ENCODE measurements around the gene RHBDF2.
A peak's percentile ranks its signal among the peaks of the same experiment; 100 is the strongest.
"Not testable (repeated sequence)": the region's sequence is repeated elsewhere in the genome, so short reads cannot be mapped to it uniquely, and the experiment has no call there.

Gene RHBDF2

DNA sequence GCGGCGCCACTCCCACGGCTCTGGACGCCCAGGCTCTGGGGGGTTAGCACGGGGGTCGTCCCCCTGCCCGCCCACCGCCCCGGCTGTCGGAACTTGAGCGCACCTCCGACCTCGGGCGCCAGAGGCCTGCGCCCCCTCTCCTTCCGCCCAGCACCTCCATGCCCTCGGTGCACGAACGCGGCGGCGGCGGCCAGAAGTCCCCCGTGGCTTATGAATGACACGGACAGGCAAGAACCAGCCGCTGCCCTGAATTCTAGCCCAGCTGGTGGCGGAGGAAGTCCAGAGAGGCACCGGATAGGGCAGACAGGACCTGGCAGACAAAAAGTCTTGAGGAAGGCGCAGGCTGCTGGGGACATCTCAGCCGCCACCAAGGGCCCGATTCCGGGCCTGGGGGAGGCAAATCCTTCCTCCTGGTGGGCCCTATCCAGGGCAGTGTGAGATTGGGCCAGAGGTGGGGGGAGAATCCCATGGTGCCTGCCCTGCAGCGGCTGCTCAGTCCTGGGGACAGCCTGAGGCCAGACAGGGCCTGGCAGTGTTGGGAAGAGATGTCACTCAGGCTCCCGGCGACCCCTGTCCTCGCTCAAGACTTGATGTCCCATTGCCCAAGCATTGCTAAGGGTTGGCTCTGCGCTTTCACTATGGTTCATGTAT lies 37.2 kb upstream of the RHBDF2 start:
- DNase-seq = no peak

DNA sequence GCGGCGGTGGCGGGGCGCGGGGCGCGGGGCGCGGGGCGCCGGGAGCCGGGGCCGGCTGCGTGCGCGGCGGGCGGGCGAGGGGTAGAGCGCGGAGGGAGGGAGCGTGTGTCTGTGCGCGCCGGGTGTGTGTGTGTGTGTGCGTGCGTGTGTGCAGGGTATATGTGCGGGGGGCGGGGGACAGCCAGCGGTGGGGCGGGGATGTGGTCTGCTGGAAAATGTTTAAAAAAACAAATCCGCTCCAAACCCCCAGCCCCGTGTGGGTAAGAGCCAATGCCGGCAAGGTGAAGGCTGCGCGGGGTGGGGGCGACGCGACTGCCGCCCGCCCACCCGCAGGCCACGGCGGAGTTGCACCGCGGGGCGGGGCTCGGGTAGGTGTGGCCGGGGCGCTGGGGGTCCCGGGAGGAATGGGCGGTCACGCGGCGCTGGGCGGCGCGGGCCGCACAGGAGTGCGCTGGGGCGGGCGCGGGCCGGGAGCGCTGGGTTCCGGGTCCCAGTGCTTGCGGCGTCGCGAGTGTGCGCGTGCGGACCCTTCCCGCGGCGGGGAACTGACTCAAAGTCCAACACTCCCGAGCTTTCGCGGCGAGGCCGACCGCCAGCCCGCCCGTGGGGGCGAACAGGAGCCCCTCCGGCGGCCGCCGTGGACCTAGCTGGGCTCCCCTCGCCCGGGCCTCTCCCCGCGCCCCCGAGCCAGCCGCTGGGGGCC lies 36.5 kb upstream of the RHBDF2 start, which contains the start of gene CYGB:
TSS of gene CYGB (minus strand) at position 132 of the 703 bp plus-strand sequence. CDS start 167 bp downstream, outside the sequence.
- DNase-seq = no peak

DNA sequence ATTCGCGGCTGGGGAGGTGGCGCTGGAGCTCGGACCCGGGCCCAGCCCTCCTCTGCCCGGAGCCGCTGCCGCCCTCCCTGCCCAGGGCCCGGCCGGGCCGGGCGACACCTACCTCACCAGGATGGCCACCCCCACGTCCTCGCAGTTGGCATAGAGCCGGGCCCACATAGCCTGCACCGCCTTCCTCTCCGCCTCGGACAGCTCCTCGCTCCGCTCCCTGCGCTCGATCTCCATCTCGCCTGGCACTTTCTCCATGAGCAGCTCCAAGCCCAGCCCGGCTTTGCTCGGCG lies 36.0 kb upstream of the RHBDF2 start:
- no peak for DNase-seq

DNA sequence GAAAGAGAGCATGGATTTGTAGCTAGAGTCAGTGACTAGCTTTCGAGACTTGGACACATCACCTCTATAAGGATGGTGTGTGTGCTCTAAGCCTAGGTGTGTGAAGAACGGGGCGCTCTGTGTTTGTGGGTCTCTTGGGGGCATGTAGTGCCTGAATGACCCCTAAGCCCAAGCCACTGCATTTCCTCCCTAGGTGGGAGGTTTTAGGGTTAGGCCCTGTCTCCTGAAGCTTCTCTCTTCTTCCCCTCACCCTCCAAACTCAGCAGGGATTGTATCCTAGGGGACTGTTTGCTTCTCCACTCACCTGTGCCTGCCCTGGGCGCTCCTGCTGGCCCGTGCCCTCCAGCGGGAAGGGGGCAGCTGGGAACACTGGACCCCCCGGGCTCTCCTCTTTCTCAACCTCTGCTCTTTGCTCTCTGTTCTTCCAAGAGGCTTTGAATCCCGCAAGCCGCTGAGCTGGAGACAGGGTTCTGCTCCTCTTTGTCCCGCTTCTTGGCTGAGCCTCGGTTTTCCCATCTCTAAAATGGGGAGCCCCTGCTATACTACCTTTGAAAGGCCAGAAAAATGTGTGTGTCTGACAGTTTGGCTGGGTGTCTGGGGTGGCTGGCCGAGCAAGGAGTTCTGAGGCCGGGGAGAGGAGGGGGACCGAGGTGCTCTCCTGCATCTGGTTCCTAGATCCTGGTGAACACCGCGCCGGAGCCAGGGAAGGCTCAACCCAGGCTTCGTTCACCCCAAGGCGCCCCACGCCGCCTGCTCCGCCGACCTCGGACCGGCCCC lies 35.5 kb upstream of the RHBDF2 start:
- no peak for DNase-seq

DNA sequence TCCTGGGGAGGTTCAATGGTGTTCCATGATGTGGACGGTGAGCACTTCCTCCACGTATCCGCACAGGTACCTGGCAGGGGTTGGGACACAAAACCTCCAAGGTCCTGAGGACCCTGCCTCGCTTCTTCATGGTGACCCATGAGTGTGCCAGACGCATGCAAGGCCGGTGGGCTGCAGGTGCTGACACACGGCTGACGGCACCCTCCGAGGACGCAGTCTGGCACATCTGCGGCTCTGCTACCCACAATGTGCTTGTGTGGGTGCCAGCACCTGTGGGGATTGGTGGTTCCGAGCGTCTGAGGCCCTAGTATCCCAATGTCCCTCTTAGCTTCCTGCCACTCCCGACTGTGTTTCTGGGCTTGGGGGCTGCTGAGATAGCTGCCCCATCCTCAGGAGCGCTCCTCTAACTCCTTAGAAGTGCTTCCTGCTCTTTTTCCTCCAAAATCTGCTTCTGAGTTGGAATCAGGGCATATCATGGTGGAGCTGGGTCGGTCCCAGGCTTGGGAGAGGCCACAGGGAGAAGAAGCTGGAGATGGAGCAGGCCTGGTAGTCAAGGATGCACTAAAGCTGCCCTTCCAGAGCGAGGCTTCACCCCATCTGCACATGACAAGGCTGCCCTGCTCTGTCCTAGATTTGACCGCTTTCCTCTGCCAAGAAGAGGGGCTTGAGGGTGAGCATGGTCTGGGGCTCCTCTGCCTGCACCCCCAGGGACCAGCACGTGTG lies 34.7 kb upstream of the RHBDF2 start:
- no peak for DNase-seq

DNA sequence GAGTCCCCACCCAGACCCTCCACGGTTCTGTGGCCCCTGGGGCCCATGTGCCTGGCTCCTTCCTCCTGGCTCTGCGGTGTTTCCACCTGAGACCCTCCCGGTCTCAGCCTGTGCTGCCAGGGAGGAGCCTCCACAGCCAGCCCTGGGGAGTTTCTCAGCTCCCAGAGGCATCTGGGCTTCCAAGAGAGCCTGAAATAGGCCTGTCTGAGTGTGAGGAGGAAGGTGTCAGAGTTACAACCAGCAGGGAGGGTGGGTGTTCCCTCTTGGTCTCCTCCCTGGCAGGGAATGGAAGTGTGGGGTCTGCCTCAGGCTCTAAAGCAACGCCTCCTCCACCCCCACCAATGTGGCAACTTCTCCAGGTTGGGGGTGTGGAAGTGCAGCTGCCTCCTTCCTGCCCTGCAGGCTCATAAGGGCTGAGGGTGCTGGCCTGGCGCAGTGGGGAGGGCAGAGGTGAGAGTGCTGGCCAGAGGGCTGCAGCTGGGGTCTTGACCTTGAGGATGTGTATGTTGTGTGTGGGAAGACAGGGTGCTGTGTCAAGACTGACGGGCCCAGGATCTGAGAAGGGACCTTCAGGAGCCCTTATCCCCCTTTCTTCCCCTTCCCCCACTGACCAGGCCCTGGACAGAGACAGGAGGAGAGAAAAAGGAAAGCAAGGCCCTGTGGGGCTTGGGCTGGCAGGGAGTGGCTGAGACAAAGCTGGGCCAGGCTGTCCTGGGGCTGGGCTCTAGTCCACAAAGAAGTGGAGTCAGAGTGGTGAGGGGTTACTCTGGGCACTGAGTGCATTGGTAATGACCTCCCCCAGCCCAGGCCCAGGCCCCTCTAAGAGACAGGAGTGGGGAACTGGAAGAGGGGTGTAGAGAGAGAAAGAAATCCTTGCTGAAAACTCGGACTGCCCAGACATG lies 33.9 kb upstream of the RHBDF2 start:
- DNase-seq = no peak

DNA sequence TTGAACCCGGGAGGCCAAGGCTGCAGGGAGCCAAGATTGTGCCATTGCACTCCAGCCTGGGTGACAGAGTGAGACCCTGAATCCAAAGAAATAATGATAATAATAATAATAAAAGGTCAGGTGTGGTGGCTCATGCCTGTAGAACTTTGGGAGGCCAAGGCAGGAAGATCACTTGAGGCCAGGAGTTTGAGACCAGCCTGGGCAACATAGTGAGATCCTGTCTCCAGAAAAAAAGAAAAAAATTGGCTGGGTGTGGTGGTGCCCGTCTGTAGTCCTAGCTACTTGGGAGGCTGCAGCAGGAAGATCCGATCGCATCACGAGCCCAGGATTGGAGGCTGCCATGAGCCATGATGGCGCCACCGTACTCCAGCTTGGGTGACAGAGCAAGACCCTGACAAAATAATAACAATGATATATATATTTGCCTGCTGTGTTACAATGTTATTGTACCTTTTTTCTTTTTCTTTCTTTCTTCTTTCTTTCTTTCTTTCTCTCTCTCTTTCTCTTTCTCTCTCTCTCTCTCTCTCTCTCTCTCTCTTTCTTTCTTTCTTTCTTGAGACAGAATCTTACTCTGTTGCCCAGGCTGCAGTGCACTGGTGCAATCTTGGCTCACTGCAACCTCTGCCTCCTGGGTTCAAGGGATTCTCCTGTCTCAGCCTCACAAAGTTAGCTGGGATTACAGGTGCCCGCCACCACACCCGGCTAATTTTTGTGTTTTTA lies 32.6 kb upstream of the RHBDF2 start:
- DNase-seq = not testable (repeated sequence)

DNA sequence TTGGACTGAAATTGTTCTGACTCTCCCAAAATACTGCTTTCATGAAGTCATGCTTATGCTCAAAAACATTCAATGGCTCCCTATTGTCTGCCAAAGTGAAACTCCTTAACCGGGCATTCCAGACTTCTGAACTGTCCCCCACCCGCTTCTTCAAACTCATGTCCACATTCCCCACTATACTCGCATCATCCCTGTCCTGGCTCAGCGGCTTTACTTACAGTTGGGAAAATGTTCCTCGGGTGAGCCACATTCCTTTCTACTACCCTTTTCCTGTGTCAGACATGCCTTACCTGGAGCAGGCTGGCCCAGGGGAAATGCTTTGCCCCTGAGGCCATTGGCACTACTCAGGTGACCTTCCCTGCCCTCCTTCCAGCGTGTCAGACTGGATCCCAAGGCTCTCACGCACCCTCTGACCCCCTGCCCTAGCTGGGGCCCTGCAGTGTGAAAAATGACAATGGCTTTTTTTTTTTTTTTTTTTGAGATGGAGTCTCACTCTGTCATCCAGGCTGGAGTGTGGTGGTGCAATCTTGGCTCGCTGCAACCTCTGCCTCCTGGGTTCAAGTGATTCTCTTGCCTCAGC lies 30.9 kb upstream of the RHBDF2 start:
- no peak for DNase-seq

DNA sequence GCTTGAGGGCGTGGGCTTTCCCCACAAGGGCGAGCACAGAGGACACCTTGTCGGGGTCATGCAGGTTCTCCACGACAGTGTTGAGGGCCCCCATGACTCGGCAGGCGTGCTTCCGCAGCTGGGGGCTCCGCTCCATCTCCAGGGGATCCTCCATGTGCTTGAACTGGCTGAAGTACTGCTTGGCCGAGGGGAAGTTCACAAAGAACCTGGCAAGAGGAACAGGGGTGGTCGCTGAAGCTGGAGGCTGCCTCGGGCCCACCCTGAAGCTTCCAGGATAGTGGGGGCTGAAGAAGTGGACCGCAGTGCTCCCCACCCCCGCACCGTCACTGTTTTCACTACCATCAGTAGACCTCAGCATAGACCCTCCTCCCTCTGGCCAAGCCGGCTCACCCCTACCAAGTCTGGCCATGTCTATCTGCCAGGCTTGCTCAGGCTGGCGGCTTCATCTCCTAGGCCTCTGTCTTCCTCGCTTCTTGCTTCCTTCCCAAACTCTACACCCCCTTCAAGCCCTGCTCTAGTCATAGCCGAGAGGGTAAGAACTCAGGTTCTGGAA lies 30.3 kb upstream of the RHBDF2 start:
- DNase-seq = no peak

DNA sequence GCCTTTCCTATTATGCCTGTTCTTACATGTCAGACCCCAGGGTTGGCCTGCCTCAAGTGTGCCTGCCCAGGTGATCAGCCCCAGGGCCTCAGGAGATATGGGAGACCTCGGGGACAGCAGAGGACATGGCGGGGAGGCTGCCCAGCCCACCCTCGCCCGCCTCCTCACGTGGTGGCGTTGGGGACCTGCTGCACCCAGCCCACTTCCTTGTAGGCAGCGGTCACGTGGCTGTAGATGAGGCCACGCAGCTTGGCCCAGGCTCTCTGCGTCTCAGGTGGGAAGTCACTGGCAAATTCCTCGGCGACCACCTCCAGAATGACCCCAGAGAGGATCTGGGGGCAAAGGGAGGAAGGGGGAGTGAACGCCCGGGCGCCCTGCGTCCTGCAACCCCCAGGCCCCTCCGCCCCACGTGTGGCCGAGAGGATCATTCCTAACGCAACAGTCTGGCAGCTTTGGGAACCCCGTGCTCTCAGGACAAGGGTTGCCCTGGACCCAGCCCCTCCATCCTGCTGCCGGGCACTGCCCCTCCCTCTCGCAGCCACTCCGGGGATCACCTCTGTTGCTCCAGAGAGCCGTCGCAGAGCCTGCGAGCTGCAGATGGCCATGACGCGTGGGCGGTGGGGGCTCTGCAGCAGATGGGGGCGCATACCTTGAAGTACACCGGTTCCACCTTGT lies 29.7 kb upstream of the RHBDF2 start:
- DNase-seq = no peak

DNA sequence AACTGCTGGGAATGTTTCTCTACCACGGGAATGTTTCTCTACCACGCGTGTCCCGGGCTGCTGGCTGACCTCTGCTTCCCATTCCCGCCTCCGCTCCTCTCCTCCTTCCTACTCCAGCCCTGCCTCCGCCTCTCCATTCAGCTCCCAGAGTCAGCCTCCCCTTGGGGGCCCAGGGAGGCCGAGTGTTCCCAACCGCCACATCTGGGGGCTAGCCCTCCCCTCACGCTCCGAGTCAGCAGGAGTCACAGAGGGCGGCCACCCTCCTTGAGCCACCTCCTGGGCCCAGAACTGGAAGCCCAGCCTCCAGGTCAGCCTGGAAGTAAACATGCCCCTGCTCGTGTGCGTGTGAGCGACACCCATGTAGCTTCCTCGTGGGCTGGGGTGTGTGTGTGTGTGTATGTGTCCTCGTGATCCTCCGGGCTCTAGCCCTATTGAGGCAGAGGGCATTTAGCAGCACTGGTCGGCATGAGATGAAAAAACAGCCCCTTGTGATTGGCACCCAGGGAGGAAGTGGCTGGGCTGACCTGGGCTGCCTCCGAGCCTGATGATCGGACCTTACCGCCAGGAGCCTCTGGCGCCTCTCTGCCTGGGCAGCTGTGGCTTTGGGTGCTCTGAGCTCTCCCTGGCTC lies 29.0 kb upstream of the RHBDF2 start:
- DNase-seq = no peak

DNA sequence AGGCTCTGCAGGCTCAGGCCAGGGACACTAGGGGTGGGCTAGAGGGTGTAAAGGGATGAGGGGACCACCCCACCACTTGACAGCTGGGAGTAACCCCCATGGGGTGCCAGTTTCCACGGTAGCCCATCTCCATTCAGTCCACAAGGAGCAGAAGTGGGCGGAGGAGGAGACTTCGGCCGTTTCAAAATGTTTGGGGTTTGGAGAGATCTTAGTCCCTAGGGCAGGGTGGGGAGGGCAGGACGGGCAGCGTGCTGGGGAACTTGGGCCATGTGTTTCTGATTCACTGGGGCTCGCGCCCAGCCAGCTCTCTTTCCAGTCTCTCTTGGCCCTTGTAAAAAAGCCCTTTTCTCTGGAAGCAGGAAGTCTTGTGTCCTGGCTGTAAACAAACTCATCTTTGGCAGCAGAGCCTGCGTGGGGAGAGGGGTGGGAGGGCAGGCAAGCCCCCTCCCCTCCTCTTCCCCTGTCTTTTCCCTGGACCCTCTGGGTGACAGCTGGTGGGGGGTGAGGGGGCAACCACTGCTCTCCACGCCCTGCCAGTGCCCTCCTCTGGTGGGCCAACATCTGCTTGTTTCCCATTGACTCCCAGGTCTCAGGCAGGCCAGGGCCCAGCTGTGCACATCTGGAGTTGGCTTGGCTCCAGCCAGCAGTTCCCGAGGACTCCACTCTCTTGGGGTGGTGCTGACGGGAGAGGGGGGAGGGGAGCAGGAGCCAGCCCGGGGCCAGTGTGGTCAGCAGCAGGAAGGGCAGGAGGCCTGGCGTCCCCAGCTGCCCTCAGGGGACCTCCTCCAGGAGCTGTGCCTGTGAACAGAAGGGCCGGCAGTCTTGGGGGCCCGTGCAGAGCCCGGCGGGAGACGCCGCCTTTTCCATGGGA lies 28.2 kb upstream of the RHBDF2 start:
- DNase-seq = peak; percentile 73

DNA sequence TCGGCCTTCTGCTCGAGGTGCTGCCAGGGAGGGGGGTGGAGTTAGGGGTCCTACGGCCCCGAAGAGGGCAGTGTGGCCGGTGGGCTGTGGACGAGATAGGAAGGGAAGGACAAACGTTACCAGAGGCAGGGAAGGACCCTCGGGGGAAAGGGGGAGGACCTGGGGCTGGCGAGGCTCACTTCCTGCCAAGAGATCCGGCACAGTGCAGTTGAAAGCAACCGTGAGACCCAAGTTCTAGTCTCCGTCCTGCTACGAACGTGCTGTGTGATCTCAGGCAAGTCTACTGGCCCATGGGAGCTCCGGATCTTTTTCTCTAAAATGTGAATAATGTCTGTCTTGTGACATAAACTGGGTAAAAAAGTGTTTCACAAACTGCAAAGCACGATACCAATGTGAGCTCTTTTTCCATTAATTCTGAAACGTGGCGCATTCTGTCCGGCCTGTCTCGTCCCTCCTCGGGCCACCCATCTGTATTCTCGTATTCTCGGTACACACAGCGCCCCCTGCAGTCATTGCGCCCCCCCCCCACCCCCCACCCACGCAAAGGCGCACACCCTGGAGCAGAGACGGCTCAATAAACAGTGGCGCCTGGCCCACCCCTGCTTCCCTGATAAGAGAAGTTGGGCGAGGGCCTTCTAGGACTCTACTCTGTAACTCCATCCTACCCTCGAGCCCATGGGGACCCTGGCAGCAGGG lies 27.5 kb upstream of the RHBDF2 start:
- no peak for DNase-seq

DNA sequence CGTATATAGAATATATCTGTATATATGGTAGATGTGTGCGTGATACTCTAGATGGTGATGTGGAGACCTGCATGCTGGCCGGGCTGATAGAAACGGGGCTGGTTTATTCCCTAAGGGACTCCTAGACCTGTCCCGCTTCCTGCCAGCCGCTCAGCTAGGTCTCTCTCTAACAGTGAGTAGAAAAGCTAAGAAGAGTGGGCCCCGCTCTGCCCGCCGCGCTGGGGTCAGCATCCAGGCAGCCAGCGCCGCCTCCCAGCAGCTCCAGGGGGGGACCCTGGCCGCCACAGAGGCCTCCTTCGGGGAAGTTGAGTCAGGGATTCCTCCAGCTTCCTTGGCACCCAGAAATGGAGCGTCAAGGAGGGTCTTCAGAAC lies 26.9 kb upstream of the RHBDF2 start:
- no peak for DNase-seq

DNA sequence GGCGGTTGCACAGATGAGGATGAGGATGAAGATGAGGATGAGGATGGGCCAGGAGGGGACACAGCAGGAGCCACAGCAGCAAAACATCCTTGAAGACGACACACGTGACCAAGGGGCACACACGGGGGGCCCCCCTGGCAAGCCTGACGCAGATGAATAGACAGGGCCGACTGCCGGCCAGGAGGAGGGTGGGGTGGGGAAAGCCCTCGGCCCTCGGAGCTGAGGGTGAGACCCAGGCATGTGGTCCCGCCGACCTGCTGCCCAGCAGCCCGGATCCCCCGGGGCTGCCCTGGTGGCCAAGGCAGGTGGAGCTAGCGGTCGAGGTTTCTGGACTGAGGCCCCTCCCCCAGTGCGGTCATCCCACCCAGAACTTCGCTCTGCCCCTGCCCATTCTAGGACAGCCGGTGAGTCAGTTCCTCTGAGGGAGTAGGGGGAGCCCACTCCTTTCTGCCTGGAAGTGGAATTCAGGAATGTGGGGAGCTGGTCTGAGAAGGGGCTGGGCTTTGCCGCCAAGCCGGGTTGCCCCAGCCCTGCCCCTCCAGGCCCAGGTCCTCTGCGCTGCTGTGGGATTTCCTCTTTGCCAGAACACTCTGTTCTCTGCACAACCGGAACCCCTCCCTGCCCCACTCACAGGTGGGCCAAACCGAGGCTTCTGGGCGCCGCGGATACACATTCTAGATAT lies 26.3 kb upstream of the RHBDF2 start:
- peak; percentile 70 for DNase-seq

DNA sequence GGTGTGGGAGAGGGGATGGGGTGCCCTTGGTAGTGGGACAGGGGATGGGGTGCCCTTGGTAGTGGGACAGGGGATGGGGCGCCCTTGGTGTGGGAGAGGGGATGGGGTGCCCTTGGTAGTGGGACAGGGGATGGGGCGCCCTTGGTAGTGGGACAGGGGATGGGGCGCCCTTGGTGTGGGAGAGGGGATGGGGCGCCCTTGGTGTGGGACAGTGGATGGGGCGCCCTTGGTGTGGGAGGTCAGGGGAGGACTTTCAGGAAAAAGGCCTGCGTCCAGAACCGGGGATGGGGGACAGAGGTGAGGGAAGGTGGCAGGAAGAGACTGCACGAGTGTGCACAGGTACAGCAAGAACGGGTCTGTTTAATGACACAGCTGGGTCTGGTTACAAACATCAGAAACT lies 25.8 kb upstream of the RHBDF2 start:
- not testable (repeated sequence) for DNase-seq

DNA sequence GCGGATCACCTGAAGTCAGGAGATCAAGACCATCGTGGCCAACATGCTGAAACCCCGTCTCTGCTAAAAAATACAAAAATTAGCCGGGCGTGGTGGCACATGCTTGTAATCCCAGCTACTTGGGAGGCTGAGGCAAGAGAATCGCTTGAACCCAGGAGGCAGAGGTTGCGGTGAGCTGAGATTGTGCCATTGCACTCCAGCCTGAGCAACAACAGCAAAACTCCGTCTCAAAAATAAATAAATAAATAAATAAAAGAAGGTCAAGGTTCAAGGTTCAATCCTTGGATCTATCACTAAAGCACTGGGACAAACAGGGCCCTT lies 24.2 kb upstream of the RHBDF2 start:
- not testable (repeated sequence) for DNase-seq
